SH-SY5Y (cell line): Measurements from ENCODE around the gene BPIFB4.

Source experiments
- GATA2 ChIP-seq: IDR thresholded peaks from 2 replicates; pipeline ENCODE4 v1.6.1; 2011; ENCODE audit warnings: mild to moderate bottlenecking, low read depth, low read length
- GATA3 ChIP-seq: IDR thresholded peaks from 2 replicates; pipeline ENCODE4 v1.6.1; 2011; ENCODE audit warnings: low read depth, mild to moderate bottlenecking, low read length, moderate library complexity

DNA sequence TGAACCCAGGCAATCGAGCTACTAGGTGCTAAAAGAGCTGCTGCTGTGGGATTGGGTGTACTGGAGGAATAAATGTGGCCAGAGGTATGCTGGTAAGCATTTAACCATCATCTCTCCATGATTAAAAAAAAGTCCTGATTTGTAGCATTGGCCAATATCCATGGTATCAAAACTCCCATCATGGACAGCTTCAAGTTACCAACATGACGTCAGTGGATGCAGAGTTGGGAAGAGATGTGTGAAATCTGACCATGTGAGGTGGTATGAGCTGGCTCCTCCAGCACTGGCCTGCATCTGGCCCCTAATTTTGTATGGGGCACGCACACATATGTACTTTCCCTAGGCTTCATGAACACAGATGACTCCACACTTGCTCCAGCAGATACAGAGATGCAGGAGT, 11.7 kb downstream of the BPIFB4 start:
- TF ChIP-seq GATA2 (no peak), GATA3 (no peak)
